GM10266 (cell line): ENCODE results near the gene ALKBH3.

ENCODE experiments used
- DNase-seq: peaks from one replicate; pipeline ENCODE4 v3.0.0; 2012; ENCODE audit errors: extremely low spot score
- TF ChIP-seq, protein P1 (sequence below): IDR thresholded peaks from 2 replicates; pipeline ENCODE4 v1.5.1; 2012; ENCODE audit warnings: mild to moderate bottlenecking, low read depth; ENCODE audit not compliant: control insufficient read depth, insufficient read depth; ENCODE audit errors: missing control alignments

The ALKBH3 gene

DNA sequence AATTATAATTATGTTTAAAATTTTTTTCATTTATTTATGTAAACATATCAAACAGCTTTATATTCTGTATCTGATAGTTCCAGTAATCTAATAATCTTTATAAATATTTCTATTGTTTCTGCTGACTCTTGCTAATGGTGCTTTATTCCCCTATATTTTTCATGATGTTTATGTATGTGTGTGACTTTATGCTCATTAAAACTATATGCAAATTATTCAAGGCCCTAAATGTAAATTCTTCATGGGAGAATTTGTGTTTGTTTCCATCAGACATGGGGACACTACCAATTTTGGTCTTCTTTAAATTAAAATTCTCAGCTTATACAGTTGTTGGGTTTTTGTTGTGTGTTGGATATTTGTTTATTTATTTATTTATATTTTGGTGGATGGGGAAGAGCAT, 13.7 kb upstream of the ALKBH3 start:
- TF ChIP-seq, protein P1, sequence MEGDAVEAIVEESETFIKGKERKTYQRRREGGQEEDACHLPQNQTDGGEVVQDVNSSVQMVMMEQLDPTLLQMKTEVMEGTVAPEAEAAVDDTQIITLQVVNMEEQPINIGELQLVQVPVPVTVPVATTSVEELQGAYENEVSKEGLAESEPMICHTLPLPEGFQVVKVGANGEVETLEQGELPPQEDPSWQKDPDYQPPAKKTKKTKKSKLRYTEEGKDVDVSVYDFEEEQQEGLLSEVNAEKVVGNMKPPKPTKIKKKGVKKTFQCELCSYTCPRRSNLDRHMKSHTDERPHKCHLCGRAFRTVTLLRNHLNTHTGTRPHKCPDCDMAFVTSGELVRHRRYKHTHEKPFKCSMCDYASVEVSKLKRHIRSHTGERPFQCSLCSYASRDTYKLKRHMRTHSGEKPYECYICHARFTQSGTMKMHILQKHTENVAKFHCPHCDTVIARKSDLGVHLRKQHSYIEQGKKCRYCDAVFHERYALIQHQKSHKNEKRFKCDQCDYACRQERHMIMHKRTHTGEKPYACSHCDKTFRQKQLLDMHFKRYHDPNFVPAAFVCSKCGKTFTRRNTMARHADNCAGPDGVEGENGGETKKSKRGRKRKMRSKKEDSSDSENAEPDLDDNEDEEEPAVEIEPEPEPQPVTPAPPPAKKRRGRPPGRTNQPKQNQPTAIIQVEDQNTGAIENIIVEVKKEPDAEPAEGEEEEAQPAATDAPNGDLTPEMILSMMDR, result no peak

DNA sequence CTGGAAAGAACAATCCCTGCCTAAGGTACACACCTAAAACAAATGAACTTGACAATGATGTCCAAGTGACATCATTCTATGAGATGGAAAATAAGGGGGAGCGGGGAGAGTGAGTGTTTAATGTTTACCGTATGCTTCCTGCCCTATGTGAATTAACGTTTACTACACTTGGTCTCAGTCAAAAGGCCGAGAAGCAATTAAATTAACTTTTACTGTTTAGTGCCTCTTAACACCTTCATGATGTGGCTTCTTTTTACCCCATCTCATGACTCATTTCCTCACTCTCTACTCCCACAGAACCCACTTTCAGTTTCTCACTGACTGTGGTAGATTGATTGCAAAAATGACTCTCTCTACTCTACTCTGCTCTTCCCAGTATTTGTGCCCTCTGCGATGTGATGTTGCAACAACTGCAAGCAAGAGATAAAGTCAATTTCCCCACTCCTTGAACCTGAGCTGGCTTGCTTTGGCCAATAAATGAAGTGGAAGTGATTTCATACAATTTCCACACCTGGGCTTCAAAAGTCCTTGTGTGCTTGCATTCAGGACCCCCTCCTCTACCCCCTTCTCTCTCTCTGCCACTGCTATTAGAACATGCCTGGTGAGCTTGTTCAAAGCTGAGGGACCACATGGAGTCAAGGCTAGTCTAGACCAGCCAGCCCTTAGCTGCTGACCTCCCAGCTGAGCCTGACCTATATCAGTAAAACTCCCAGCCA, 11.6 kb upstream of the ALKBH3 start:
- peak; percentile 73 for DNase-seq
- TF ChIP-seq, protein P1, result no peak

More for the DNA sequence above, 13.7 kb upstream of the ALKBH3 start:
- no peak for DNase-seq

DNA sequence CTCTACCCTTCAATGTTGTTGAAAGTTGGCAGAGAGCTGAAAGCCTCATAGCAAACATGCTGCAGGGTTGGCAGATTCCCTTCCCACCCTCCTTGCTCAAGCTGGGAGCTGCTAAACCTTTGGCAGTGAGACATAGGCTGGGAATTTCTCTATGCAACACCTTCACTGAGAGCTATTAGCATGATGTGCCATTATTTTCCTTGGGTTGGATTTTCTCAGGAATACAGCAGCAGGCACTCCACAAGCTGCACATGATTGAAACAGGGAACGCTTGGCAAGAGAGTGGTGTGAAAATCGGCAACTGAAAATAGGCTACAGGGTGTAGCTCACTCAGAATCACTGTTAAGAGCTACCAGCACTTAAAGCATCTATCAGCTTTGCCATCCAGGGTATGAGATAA, 9.6 kb upstream of the ALKBH3 start:
- TF ChIP-seq, protein P1, result no peak
- DNase-seq, result no peak

DNA sequence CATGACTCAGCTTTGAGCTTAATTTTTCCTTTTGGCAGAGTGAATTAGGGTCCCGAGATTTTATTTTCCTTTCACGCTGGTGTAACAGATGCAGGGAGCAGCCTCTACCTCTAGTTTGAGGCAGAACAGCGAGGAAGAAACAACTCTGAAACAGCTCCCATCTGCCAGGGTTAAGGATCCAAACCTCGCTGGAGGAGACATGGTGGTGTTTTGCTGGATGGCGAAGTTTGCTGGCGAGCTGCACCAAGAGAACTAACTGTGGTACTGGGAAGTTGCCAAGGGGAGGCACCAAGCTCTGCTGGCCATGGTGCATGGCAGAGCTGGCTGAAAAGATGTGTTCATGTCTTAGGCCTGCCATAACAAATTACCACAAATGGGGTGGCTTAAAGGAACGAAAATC, 7.6 kb upstream of the ALKBH3 start:
- TF ChIP-seq, protein P1, result no peak
- no peak for DNase-seq

DNA sequence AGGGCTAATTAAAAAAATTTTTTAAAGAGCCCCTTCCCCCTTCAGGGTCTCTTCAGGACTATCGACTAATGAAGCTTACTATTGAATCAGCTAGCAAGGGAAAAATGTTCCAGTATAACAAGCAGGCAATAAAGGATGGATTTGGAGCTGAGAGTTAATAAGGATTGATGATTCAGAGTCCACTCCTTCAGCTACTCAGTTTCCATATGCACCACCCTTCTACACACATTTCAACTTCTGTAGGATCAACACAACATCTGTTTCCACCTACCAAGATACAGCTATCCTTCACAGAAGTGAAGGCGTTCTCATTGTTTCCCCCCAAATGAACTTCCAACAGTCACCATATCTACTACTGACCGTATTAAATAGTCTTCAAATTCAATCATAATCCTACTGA, 6.6 kb upstream of the ALKBH3 start:
- no peak for DNase-seq
- TF ChIP-seq, protein P1, result no peak

DNA sequence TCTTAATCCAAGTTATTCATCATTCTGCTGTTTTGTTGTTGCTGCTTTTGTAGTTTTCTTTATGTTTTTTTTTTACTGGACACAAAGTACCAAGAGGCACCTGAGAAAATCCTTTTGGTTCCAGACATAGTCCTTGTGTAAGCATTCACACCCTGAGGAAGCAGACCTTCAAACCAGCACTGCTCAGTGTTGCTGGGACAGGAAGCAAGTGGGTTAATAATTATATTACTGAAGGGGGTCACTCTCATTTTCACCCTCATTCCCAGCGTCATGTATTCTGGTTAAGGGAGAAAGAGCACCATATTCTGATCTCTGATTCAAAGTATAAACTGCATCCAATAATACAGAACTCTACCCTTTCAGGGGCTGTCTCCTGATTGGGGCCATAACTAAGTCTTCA, 5.9 kb upstream of the ALKBH3 start:
- DNase-seq, result no peak
- TF ChIP-seq, protein P1, result no peak

DNA sequence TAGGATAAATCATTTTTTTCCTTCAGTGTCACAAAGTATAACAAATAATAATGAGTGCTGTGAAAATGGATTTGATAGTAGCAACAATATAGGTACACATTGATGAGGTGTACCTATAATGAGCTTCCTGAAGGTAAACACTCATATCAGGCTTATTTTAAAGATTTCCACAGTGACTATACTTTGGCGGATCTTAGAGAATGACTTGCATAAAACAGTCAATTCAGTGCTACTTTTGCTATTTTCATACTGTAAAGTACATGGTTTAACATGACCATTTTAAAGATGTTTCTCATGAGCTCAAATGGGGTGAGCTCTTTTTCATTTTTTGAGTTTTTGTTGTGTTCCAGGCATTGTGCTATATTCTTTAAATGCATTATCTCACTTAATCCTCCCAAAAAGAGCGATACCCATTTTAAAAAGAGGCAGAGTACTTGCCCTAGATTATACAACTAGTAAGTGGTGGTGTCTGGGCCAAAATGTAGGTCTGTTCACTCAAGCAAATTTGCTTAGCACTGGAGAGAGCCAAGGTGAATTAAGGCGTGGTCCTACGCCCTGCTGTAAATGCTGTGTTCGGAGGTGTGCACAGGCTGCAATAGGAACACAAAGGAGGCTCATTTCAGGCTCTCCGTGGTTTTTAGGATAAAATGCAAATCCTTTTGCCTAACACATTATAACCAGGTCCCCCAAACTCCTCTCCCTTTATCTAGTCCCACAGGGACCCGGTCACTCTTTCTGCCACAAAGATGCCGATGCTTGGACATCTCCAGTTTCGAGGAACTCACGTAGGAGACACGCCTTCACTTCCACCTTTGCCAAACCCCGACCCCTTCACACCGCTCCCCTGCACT, 617 bp upstream of the ALKBH3 start:
- TF ChIP-seq, protein P1, result no peak
- no peak for DNase-seq
